Activated CD4-positive, CD25-positive, alpha-beta regulatory T cell (primary cell): Measurements from ENCODE around the gene UVSSA.

Experiments
- DNase-seq, 4 experiments: peaks; one replicate each; lab custom pipeline; 2025; lab: John Stamatoyannopoulos, UW

The UVSSA gene

DNA sequence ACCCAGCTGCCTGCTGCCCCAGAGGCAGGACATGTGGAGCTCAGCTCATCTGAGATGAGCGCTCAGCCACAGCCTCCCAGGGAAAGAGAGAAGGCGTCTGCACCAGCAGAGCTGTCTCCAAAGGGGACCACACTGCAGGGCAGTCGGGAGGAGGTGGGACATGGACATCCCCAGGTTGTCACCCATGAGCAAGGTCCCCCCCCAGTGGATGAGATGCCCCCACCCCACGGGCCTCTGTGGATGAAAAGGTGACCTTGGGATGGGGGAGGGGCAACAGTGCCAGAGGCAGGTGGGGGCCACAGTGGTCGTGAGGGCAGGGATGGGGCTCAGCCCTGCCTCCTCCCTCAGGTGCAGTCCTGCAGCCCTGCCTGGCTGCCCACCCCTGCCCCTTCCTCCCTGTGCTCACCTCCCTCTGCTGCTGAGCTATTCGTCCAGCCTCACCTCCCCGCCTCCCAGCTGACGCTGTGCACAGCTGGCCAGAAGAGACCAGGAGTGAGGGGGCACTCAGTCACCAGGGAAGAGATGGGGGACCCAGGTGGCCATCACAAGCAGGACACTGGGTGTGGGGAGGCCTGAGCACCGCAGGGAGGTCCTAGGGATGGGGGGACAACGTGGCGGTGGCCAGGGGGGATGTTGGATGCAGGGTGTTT lies 49.9 kb downstream of the UVSSA start:
- no peak for DNase-seq

DNA sequence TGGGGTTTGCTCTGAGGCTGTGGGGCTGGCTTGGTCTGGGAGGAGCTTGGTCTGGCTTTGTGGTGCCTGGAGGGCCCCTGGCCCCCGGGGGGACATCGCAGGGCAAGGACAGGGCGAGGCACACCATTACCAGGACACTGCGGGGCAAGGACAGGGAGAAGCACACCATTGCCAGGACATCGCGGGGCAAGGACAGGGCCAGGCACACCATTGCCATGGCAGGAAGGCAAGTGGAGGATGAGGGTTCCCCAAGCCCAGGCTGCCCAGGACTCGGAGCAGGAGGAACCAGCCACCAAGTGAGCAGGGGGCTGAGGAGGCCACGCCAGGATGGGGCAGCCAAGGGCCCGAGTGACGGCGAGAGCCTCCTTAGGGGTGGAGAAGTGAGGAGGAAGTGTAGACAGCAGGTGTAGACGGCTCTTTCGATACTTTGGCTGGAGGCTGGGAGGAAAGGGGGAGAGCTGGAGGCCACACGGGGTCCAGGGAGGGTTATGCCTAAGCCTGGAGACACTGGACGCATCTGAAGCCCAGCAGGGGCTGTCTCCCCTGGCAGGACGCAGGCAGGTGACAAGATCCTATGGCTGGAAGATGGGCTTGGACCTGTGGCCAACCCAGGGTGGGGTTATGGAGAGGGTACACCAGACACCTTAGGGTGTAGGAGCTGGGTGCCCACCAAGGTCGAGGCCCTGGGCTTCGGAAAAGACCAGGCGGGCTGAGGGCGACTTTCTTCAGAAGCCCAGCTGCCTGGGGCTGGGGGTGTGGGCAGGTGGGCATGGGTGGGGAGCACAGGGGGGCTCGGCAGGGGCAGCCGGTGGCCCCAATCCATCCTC lies 51.9 kb downstream of the UVSSA start:
- no peak for DNase-seq

DNA sequence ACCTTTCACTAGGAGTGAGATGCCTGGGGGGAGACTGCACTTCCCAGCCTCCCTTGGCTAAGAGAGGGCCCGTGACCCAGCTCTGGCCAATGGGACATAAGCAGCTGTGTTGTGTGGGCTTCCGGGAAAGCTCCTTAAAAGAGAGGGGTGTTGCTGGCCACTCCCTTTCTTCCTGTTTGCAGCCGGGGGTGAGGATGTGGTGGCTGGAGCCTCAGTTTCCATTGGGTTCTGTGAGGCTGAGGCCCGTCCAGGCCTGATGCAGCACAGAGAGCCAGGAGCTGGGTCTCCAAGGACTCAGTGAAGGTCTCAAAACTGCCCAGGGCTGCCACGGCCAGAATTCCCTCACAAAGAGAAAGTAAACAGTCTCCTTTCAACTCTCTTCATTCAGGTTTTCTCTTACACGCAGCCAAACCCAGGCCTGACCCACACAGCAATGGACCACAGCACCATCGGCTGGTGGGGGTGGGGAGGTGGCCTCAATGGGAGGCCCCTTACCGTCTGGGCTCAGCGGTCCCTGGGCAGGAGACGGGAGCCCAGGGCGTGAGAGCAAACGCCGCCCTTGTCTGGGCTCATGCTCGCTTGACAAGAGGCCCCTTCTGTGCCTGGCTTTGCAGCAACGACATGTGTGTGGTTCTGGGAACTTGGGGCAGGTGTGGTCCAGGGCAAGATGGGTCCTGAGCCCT lies 52.6 kb downstream of the UVSSA start:
- DNase-seq, result no peak

DNA sequence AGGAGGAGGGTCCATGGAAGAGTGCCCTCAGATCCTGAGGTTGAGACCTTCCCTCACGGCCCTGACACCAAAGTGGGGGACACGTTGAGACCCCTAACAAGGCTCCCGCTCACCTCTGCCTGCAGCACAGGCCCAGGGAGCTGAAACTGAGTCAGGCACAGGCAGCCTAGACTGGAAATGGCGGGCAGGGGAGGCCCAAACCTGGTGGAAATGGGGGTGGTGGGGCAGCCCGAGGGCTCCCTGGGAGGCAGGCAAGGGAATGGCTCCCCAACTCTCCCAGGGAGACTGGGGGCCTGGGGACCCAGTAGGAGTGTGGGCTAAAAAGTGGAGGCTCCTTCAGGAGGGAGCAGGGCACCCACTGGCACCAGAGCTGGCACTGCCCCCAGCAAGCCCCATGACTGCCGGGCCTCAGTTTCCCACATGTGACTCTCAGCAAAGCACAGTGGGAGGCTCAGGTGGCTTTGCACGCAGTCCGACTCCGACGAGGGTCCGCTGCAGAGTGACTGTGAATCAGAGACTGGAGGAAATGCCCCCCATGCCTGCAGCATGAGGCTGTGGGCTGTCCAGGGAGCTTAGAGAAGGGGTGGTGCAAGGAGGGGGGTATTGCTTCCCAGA lies 53.3 kb downstream of the UVSSA start:
- no peak for DNase-seq

DNA sequence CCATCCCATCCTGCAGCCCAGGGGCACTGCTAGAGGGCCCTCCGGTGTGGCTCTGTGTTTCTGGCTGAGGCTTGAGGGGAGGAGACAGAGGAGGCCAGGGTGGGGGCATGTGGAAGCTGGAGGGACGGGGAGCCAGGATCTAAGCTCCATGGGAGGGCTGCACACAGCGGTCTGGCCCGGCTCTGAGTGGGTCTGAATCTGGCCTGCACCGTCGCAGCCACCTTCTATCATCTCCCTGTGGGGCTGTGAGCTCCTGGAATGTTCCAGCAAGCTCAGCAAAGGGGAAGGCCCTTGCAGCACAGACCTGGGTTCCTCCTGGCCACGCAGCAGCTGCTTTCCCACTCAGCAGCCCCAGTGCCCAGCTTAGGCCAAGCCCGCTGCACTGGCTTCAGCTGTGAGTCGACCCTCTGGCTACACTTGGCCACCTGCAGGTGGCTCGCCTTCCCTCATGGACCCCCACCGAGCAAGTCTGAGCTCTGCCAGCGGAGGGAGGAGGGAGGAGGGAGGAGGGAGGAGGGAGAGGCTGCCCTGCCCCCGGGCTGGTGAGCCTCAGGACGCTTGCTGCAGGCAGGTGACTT lies 53.9 kb downstream of the UVSSA start:
- DNase-seq, result no peak

DNA sequence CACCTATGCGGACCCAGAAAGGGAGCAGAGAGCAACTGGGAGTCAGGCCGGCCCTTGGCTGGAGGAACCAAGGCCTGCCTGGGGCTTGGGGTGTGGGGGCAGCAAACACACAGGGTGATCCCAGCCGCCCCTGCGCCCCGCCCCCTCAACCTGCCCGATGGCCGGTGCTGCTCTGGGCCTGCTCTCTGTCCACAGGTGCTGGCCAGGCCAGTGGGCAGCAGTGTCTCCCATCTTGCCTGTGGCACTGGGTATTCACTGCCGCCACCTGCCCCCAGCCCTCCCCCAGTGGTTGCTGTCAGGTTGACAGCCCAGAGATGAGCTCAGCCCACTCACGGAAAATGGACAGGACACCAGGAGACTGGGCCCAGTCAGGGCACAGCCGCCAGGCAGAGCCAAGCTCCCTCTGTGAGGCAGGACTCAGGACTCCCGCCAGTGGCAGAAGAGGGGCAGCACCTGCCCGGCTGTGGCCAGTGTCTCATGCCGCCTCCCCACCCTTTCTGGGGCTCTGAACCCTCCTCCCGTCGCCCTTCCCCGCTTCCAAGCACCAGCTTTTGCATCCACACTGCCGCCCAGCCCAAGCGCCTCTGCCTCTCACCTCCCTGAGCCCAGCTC lies 54.5 kb downstream of the UVSSA start:
- no peak for DNase-seq

DNA sequence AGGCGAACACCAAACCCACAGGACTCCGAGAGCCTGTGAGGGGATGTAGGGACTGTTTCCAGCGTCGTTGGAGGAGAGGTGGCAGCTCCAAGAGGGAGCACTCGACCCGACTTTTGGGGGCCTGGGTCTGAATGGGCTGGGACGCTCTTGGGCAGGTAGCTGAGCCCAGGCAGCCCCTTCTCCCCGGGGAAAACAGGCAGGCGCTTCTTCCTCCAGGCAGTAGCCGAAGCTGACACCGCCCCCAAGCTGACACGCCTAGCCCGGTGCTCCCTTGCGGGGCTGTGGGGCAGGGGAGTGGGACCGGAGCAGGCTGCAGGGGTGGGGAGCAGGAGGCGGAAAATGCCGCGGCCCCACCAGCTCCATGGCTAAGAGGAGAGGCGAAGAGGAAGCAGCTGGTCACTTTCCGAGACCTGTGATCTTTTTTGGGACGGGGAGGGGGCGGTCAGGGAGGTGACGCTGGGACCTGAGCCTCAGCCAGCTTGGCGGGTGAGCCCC lies 55.1 kb downstream of the UVSSA start:
- DNase-seq, result no peak

DNA sequence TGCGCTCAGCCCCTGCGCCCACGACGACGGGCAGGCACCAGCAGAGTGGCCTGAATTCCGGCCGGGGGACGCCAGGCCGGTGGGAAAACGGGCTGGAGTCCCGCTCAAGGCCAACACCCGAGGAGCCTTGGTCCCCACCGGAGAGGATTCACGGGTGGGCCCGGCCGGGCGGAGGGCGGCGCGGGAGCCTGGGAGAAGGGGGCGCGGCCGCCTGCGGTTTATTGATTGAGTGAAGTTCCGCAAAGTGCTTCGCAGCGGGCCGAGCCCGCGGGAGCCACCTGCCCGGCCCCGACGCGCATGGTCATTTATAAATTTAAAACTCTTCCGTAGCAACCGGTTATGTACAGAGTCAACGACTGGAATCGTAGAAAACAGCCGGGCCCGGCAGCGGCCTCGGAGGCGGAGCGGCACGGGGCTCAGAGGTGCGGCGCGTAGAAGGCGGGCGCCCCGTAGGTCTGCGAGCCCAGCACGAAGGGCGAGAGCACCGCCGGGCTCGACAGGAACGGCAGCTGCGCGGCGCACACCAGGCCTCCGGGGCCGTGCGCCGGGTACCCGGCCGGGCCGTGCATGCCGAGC lies 55.6 kb downstream of the UVSSA start:
- DNase-seq, result no peak

DNA sequence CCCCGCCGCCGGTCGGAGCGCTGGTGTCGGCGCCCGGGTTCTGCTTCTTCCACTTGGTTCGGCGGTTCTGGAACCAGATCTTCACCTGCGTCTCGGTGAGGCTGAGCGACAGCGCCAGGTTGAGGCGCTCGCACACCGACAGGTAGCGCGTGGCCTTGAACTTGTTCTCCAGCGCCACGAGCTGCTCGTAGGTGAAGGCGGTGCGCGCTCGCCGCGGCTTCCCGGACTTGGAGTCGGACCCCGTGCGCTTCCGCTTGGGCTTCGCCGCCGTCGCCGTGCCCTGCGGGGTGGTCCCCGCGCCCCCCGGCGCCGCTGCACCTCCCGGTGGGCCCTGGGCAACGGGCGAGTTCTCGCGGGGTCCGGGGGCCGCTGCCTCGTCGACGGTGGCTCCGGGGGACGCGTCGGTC lies 56.2 kb downstream of the UVSSA start:
- no peak for DNase-seq

DNA sequence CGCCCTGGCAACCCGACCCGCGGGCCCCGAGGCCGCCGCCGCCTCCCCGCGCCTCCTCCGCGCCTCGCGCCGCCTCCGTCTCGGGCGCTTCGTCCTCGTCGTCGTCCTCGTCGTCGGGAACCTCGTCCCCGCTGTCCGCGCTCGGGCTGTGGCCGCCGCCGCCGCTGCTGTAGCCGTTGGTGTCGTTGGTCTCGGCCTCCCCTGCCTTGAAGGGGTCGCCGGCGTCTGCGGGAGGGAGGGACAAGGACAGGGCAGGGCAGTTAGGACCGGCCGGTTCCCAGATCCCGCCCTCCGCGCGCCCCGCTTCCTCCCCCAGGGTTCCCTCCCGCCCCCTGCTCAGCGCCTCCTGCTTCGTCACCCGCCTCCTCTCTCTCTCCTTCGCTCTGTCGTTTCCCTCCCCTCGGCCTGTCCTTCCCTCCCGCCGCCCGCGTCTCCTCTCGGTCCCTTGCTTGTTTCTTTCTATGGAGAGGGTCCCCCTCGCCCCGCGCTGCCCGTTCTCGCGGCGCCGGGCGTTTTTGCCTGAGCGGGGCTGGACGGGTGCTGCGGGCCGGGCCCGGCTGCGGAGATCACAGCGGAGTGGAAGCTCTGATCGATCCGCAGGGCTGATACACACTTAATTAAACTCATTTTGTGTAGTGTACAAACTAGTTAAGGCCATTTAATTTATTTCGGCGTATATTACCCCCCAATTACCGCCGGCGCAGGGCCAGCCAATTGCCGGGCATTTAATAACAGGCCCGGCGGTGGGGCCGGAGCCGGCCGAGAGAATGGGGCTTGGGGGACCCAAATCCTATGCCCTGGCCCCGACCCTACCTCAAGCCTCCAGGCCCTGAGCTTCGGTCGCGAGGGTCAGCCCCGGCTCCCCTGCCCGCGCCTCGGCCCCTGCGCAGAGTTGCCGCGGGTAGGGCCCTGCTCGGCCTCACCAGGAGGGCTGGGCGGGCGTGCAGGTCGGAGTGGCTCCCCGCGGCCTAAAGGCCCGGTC lies 56.9 kb downstream of the UVSSA start:
- no peak for DNase-seq

DNA sequence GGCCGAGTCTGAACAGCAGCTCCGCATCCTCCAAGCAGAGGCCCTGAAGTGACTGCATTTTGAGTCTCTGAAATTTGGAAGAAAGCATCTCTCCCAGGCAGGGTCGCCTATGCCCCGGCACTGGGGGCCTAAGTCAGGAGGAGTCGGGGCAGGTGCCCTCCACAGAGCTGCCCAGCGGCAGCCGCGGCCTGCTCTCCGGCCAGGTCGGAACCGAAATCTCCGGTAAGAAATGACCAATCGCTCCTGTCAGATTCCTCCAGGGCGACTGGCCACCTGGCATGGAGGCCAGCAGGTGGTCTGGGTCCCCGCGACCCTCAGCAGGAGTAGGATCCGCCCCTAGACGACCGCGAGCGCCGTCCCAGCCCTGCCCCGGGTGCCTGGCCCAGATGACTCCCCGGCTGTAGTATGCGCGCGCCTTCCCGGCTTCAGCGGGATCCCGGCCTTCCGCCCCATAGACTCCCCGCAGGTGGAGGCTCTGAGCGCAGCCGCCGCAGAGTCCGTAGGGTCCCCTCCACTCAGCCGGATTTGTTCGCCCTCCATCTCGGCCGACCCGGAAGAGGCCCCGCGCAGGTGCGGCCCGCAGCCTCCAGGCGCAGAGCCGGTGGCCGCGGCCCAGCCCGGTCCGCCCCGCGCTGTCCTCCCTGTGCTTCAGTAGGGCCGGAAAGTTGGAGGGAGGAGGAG lies 57.7 kb downstream of the UVSSA start:
- DNase-seq, result no peak

DNA sequence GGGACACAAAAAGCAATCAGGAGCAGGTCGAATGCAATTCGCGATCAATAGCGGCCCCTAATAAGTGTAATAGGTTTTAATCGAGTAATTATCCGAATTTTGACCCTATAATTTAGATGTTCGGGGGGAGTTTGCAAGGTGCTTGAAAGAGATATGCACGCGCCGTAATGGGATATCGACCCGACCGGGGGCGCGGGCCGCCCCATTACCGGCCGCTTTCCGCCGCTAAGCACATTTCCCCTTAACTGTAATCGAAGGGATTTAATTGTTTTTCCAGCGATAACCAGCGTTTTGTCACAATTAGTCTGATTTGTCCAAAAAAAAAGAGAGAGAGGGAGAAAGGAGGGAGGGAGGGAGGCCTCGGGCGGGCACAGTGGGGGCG lies 58.2 kb downstream of the UVSSA start:
- DNase-seq, result no peak

DNA sequence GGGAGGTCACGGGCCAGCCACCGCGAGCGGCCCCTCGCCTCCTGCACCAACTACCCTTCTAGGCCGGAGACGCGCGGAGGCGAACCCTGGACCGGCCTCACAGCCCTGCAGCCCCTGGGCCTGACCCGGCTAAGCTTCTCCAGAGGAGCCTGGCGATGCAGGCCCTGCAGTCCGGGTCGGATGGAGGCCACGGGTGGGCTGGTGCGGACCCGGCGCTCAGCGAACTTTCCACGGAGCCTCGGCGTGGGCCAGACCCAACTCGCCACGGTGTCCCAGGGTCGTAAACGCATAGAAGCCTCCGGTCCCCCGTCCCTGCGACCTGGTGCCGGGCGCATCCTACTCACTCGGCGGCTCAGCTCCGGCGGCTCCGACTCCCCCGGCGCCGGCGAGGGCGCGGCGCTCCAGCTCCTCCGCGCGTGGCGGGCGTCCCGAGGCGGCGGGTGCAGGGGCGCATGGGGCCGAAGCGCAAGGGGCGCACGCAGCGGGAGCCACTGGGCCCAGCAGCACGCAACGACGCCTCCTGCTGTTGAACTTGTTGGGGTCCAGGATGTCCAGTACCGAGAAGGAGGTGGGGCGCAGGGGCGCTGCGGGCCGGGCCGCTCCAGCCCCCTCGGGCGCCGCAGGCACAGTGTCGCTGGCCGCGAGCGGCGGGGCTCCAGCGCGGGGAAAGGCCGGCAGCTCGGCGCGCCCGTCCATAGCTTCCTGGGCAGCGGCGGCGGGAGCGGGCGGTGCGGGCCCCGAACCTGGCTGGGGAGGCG lies 58.8 kb downstream of the UVSSA start:
- no peak for DNase-seq

DNA sequence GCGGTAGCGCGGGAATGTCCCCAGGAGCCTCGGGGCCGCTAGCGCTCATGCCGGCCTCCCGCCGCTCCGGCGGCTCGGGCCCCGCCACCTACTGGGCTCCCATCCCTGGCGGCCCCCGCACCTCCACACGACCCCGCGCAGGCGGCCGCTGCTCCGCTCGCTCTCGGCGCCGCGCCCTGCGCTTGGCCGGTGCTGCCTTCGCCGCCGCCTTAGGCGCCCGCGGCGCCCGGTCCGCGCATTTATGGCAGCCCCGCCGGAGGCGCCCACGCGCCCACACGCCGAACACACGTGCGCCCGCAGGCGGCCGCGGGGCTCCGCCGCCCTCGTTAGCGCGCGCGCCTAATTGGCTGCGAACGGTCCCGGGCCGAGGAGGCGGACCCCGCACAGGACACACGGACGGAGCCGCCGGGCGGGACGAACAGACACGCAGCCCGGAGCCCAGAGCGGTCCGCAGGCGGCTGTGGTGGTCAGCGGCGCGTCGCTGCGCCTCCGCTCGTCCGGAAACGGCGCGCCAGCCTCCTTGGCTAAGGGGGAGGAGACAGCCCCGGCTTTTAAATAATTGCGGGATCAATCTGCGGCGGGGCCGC lies 59.5 kb downstream of the UVSSA start, which contains the start of gene NKX1-1:
Gene NKX1-1, minus strand, starts transcription at position 49 of the 587 bp plus-strand sequence. Its CDS starts 0 bp downstream, at position 49.
- no peak for DNase-seq

DNA sequence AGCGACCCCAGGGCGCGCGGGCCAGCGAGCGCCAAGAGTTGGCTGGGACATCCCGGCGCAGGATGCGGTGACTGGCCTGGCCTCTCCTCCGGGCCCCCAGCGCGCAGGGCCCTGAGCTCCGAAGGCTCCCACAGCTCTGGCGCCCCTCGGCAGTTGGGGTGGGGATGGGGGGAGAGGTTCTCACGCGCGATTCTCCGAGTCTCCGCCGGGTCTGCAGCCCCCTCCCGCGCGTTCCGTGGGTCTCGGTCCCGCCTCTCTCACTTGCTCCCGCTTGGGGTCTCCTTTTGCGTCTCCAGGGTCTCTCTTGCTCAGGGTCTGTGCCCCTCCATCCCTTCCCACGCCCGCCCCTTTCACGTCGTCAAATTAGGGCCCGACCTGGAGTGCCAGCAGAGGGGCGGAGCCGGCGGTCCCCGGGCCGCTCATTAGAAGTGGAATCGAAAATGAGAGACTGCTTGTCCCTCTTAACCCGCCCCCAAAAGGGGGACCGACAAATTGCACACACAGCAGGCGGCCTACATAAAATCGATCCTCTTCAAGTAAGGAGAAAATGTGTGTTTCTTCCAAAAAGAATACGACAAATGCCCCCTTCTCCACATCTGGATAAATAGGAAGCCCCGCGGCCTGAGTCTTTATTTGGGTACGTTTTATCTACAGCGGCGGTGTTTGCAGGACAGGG lies 60.1 kb downstream of the UVSSA start:
- DNase-seq, result no peak

DNA sequence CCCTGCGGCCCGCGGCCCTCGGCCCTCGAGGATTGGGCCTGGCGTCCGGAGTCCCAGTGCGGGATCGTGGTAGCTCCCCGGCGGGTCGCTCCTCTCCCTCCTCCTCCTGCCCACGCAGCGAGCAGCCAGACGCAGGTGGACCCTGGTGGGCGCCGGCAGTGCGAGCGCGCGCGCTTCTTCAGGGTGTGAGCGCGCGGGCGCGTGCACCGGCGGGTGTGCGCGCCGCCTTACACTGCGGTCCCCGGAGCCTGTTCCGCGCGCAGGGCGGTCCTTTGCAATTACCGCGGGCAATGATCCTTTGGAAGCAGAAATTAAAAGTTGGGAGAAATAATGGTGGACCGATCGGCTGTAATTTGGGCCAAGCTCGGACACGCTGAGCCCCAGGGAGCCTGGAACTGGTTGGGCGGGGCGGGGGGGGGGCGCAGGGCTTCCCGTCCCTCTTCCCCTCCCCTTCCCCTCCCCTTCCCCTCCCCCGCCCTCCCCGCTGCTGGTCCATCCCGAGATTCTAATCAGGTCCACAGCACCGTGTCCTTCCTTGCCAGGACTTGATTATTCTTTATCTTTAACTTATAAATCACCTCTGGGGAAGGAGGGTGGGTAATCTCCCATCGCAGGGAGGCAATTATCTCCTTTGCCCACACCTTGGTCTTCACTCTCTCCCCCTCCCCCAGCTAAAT lies 60.8 kb downstream of the UVSSA start:
- no peak for DNase-seq

DNA sequence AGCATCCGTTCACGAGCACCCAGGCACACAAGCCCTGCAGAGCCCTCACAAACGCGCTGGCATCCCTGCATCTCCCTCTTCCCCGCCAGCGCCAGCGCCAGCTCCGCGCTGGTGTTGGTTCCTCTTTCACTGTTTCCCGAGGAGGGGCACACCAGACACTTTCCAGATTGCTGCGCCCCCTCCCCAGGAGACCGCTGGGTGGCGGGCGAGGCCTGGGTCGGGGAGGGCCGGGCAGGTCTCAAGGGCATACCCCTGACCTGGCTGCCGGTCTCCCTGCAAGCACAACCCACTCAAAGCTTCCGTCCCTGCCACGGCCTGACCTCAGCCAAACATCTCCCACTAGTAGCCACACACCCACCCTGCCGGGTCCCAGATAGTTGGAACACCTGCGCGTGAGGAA lies 61.4 kb downstream of the UVSSA start:
- no peak for DNase-seq
